ENCODE measurements around the gene OMG.

OMG gene

DNA sequence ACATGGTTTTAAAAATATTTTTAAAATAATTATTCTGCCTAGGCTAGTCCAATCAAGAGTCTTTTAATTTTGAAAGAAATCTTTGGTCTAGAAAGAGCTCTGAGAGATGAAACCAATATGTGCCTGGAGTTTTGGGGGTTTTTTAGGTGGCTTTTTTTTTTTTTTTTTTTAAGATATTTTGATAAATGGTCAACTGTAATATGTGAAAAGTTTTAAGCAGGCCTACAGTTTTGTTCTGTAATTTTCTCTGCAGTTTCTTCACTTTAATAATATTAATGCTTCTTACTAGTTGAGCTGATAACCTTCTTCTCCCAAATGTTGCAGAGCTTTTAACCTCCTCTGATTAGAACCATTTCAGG is 45.1 kb downstream of the OMG start:
- no peak overlapping the region for H3K4me3 ChIP-seq (ENCODE audit: low read length, poor library complexity, severe bottlenecking)
- H4K20me1 ChIP-seq (ENCODE audit: insufficient read depth, low read length, poor library complexity, severe bottlenecking): no peaks in the 10 kb centered on the region

DNA sequence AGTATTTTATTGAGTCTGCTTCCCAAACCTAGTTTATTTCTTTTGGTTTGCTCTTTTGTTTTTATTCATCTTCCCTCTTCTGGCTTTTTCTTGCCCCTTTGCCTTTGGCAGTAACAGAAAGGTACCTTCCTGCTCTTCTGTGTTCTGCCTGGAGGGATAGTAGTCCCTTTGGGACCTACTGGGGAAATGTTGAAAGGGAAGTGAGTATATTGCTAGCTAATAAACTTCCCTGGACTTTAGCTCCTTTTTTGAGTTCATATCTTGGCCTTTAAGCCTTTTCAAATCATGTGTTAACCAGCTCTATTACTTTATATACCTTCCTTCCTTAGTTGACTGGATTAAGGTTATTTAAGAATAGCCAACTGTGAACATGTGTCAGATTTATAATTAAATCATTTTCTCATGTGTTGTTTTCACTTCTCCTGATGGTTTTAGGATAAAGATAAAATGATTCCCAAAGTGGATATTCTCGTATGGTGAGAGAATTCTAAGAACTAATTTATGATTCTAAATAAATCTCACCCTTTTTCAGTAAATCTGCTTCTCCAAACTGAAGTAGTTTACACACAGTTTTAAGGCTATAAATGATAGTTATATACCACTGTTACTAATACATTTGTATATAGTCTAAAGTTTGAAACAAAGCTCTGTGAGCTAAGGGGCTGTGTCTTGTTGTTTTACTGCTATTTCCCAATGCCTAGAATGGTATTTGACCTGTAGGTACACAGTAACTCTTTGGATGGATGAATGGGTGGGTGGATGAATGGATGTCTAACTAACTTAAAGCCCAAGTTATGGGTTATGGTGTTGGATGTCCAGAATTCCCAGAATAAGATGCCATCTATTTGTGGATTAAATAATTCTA is 45.7 kb downstream of the OMG start:
- Histone ChIP-seq H3K79me2 (ENCODE audit: insufficient read depth, low read length) (no peaks in the 10 kb centered on the region), H3F3A (ENCODE audit: low read depth) (no peaks in the 10 kb centered on the region), H3K36me3 (ENCODE audit: insufficient read depth, low read length) (peaks cover 5% of the 10 kb centered on the region), H3K27me3 (ENCODE audit: insufficient read depth, low read length, poor library complexity, severe bottlenecking) (no peaks in the 10 kb centered on the region), H3K4me2 (ENCODE audit: low read depth, low read length, poor library complexity, severe bottlenecking) (no peak overlapping the region), H3K4me1 (ENCODE audit: insufficient read depth, low read length, poor library complexity, severe bottlenecking) (peaks cover 16% of the 10 kb centered on the region), H2AFZ (ENCODE audit: low read length) (no peak overlapping the region), H3K9me2 (replicated peaks; ENCODE audit: low read depth, low read length) (no peaks in the 10 kb centered on the region), H3K4me3 (ENCODE audit: low read length, poor library complexity, severe bottlenecking) (no peak overlapping the region), H3K9me3 (ENCODE audit: insufficient read depth, low read depth, low read length) (no peaks in the 10 kb centered on the region), H3K9ac (ENCODE audit: low read depth, low read length, poor library complexity, severe bottlenecking) (no peak overlapping the region), H4K20me1 (ENCODE audit: insufficient read depth, low read length, poor library complexity, severe bottlenecking) (no peaks in the 10 kb centered on the region)
- no peak for TF ChIP-seq EZH2phosphoT487 (IDR thresholded peaks at IDR 0.05; ENCODE audit: borderline replicate concordance)
- TF ChIP-seq, protein P1, sequence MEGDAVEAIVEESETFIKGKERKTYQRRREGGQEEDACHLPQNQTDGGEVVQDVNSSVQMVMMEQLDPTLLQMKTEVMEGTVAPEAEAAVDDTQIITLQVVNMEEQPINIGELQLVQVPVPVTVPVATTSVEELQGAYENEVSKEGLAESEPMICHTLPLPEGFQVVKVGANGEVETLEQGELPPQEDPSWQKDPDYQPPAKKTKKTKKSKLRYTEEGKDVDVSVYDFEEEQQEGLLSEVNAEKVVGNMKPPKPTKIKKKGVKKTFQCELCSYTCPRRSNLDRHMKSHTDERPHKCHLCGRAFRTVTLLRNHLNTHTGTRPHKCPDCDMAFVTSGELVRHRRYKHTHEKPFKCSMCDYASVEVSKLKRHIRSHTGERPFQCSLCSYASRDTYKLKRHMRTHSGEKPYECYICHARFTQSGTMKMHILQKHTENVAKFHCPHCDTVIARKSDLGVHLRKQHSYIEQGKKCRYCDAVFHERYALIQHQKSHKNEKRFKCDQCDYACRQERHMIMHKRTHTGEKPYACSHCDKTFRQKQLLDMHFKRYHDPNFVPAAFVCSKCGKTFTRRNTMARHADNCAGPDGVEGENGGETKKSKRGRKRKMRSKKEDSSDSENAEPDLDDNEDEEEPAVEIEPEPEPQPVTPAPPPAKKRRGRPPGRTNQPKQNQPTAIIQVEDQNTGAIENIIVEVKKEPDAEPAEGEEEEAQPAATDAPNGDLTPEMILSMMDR (conservative IDR thresholded peaks at IDR 0.05; ENCODE audit: low read length): no peak

More for the DNA sequence above, 45.1 kb downstream of the OMG start:
- Histone ChIP-seq H3K79me2 (ENCODE audit: insufficient read depth, low read length) (no peaks in the 10 kb centered on the region), H3K9me2 (replicated peaks; ENCODE audit: low read depth, low read length) (no peaks in the 10 kb centered on the region), H3K36me3 (ENCODE audit: insufficient read depth, low read length) (peaks cover 5% of the 10 kb centered on the region), H3K9me3 (ENCODE audit: insufficient read depth, low read depth, low read length) (no peaks in the 10 kb centered on the region), H3K27me3 (ENCODE audit: insufficient read depth, low read length, poor library complexity, severe bottlenecking) (no peaks in the 10 kb centered on the region), H2AFZ (ENCODE audit: low read length) (no peak overlapping the region), H3K4me1 (ENCODE audit: insufficient read depth, low read length, poor library complexity, severe bottlenecking) (peaks cover 22% of the 10 kb centered on the region), H3K4me2 (ENCODE audit: low read depth, low read length, poor library complexity, severe bottlenecking) (no peak overlapping the region), H3K9ac (ENCODE audit: low read depth, low read length, poor library complexity, severe bottlenecking) (no peak overlapping the region), H3F3A (ENCODE audit: low read depth) (no peaks in the 10 kb centered on the region)
- no peak for TF ChIP-seq EZH2phosphoT487 (IDR thresholded peaks at IDR 0.05; ENCODE audit: borderline replicate concordance)
- TF ChIP-seq, protein P1 (conservative IDR thresholded peaks at IDR 0.05; ENCODE audit: low read length): no peak

DNA sequence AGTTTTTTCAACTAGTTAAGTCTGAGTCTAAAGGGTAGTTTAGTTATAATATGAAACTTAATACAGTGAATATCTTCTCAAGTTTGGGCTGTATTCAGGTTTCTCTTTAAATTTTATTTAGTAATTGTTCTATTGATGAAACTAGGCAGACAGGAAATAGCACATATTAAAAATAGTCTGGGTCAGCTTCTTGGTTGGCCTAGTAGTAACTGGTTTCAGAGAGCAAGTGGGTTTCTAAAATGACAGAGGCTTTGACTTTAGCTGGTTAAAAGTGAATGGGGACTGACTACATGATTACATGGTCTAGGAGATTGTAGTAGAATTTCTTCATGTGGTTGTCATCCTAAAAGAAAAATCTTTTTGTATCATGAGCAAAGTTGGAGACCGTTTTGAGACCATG is 46.8 kb downstream of the OMG start:
- Histone ChIP-seq H3K27me3 (ENCODE audit: insufficient read depth, low read length, poor library complexity, severe bottlenecking) (no peaks in the 10 kb centered on the region), H3F3A (ENCODE audit: low read depth) (no peaks in the 10 kb centered on the region), H3K9me3 (ENCODE audit: insufficient read depth, low read depth, low read length) (no peaks in the 10 kb centered on the region), H3K4me1 (ENCODE audit: insufficient read depth, low read length, poor library complexity, severe bottlenecking) (peaks cover 15% of the 10 kb centered on the region), H3K9ac (ENCODE audit: low read depth, low read length, poor library complexity, severe bottlenecking) (no peak overlapping the region), H3K36me3 (ENCODE audit: insufficient read depth, low read length) (peaks cover 6% of the 10 kb centered on the region), H3K4me2 (ENCODE audit: low read depth, low read length, poor library complexity, severe bottlenecking) (no peak overlapping the region), H4K20me1 (ENCODE audit: insufficient read depth, low read length, poor library complexity, severe bottlenecking) (no peaks in the 10 kb centered on the region), H3K4me3 (ENCODE audit: low read length, poor library complexity, severe bottlenecking) (no peak overlapping the region), H3K79me2 (ENCODE audit: insufficient read depth, low read length) (no peaks in the 10 kb centered on the region), H2AFZ (ENCODE audit: low read length) (no peak overlapping the region), H3K9me2 (replicated peaks; ENCODE audit: low read depth, low read length) (no peaks in the 10 kb centered on the region)
- TF ChIP-seq, protein P1 (conservative IDR thresholded peaks at IDR 0.05; ENCODE audit: low read length): no peak
- no peak for TF ChIP-seq EZH2phosphoT487 (IDR thresholded peaks at IDR 0.05; ENCODE audit: borderline replicate concordance)
